Measurements from ENCODE around the gene COL4A5.

COL4A5 gene

GRCh38 chrX:108734426-108734825 is 294.8 kb downstream of the COL4A5 start:
- ChIA-PET CTCF (no interaction called here), POLR2A (ENCODE audit: low non-redundant PET) (no interaction called here)
- DNase-seq (ENCODE audit: low spot score), result no peak
- TF ChIP-seq CTCF (conservative IDR thresholded peaks at IDR 0.05; ENCODE audit: low read depth), result no peak
- H3K27ac ChIP-seq, result no peak overlapping the region

- ChIA-PET POLR2A (ENCODE audit: low non-redundant PET) (no interaction called here), CTCF (interaction anchor here (0.6 kb wide), 1 partner anchor 42 kb away, joined by 3 read pairs; no protein-coding TSS in a partner anchor)
- no peak for DNase-seq (ENCODE audit: low spot score)
- no peak for TF ChIP-seq CTCF (conservative IDR thresholded peaks at IDR 0.05; ENCODE audit: low read depth)
- H3K27ac ChIP-seq, result no peak overlapping the region
These were observed 295.5 kb downstream of the COL4A5 start for GRCh38 chrX:108735091-108735678.

- DNase-seq (ENCODE audit: low spot score), result no peak
- ChIA-PET CTCF (interaction anchor here (0.6 kb wide), 1 partner anchor 41 kb away, joined by 3 read pairs; no protein-coding TSS in a partner anchor), POLR2A (ENCODE audit: low non-redundant PET) (no interaction called here)
- no peak overlapping the region for H3K27ac ChIP-seq
- TF ChIP-seq CTCF (conservative IDR thresholded peaks at IDR 0.05; ENCODE audit: low read depth), result no peak
These were observed 296.3 kb downstream of the COL4A5 start for GRCh38 chrX:108735679-108736508.

GRCh38 chrX:108736509-108737479 is 297.2 kb downstream of the COL4A5 start, which contains the start of gene IRS4:
IRS4 (minus strand) TSS chrX:108736563.
- POLR2A ChIA-PET (ENCODE audit: low non-redundant PET), result no interaction called here
- no peak for DNase-seq (ENCODE audit: low spot score)
- TF ChIP-seq CTCF (conservative IDR thresholded peaks at IDR 0.05; ENCODE audit: low read depth), result no peak
- CTCF ChIA-PET, result interaction anchor here (0.7 kb wide), 1 partner anchor 17 kb away, joined by 3 read pairs; no protein-coding TSS in a partner anchor
- H3K27ac ChIP-seq, result no peak within 1 kb of the TSS

- ChIA-PET POLR2A (ENCODE audit: low non-redundant PET) (no interaction called here), CTCF (no interaction called here)
- TF ChIP-seq CTCF (conservative IDR thresholded peaks at IDR 0.05; ENCODE audit: low read depth), result no peak
- no peak for DNase-seq (ENCODE audit: low spot score)
- H3K27ac ChIP-seq, result no peak overlapping the region
These were observed 298.1 kb downstream of the COL4A5 start for GRCh38 chrX:108737754-108738153.

GRCh38 chrX:108740299-108740774 is 300.7 kb downstream of the COL4A5 start:
- no peak overlapping the region for H3K27ac ChIP-seq
- ChIA-PET CTCF (no interaction called here), POLR2A (ENCODE audit: low non-redundant PET) (no interaction called here)
- no peak for TF ChIP-seq CTCF (conservative IDR thresholded peaks at IDR 0.05; ENCODE audit: low read depth)
- DNase-seq (ENCODE audit: low spot score), result no peak
